Fibroblast of mammary gland (primary cell): ENCODE results near the gene RAB3C.

ENCODE experiments used
- DNase-seq: peaks from one replicate; pipeline ENCODE4 v3.0.0-alpha.2; 2010; ENCODE audit warnings: low read depth
- H3K4me3 ChIP-seq: 2 replicates; pipeline ENCODE4 v1.5.1; 2011; ENCODE audit warnings: low read depth, mild to moderate bottlenecking, low read length, moderate library complexity; ENCODE audit not compliant: control insufficient read depth
- TF ChIP-seq, protein P1 (sequence below): conservative IDR thresholded peaks from 2 replicates; pipeline ENCODE4 v1.5.1; 2011; ENCODE audit warnings: low read depth, low read length, inconsistent platforms; ENCODE audit not compliant: control insufficient read depth, insufficient read depth

The RAB3C gene

GRCh38 chr5:58739051-58739450, 156.2 kb downstream of the RAB3C start:
- H3K4me3 ChIP-seq: no peak overlapping the region
- DNase-seq: no peak
- TF ChIP-seq, protein P1, sequence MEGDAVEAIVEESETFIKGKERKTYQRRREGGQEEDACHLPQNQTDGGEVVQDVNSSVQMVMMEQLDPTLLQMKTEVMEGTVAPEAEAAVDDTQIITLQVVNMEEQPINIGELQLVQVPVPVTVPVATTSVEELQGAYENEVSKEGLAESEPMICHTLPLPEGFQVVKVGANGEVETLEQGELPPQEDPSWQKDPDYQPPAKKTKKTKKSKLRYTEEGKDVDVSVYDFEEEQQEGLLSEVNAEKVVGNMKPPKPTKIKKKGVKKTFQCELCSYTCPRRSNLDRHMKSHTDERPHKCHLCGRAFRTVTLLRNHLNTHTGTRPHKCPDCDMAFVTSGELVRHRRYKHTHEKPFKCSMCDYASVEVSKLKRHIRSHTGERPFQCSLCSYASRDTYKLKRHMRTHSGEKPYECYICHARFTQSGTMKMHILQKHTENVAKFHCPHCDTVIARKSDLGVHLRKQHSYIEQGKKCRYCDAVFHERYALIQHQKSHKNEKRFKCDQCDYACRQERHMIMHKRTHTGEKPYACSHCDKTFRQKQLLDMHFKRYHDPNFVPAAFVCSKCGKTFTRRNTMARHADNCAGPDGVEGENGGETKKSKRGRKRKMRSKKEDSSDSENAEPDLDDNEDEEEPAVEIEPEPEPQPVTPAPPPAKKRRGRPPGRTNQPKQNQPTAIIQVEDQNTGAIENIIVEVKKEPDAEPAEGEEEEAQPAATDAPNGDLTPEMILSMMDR: no peak

DNA sequence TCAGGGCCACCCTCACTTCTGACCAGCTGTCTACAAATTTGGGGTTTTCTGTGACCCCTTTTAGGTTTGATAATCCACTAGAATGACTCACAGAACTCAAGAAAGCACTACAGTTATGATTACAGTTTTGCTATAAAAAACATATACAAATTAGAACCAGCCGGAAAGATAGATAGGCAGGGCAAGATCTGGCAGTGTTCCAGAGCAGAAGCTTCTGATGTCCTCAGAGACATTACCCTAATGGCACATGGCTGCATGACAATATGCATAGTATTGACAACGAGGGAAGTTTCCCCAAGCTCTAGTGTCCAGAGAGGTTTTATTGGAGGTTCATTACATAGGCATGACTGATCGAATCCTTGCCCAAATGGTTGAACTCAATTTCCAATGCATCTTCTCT, 158.1 kb downstream of the RAB3C start:
- TF ChIP-seq, protein P1: no peak
- DNase-seq: no peak

GRCh38 chr5:58745350-58745749, 162.5 kb downstream of the RAB3C start:
- TF ChIP-seq, protein P1: no peak
- H3K4me3 ChIP-seq: no peak overlapping the region
- DNase-seq: no peak

More for the DNA sequence above, 158.1 kb downstream of the RAB3C start:
- H3K4me3 ChIP-seq: no peak overlapping the region

DNA sequence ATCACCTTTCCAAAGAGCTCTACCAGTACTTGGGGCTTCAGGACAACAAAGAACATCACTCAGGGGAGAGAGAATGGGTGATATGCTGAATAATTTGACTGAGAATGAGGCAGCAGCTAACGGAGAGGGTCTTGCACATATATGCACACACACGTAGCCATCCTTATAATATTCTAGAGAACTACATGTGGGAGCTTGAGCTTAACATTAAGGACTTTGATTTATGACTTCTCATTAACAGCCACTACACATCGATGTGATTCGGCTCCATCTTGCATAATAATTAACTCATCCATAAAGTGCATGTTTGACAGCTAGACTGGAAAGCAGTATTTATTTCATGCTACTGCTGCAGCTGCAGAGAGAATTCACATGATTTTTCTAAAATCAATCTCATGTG, 163.4 kb downstream of the RAB3C start:
- no peak overlapping the region for H3K4me3 ChIP-seq
- no peak for DNase-seq
- TF ChIP-seq, protein P1: no peak

DNA sequence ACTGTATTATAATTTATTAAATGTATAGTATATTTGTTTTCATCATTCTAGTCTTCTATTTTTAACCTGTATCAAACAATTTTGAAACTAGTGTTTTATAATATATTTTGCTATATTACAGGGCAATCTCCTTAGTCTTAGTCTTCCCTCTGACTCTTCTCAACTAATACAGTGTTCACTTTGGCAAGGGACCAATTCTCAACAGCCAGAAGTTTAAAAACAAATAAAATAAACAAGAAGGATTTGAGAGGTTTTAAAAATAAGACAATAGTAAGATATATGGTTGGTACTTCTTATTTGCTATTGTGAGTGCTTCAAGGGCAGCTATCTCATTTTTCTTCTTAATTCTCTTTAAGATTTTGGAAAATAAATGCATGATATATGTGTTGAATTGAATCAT, 167.2 kb downstream of the RAB3C start:
- no peak for DNase-seq
- TF ChIP-seq, protein P1: no peak
- H3K4me3 ChIP-seq: no peak overlapping the region

GRCh38 chr5:58751222-58751837, 168.5 kb downstream of the RAB3C start:
- TF ChIP-seq, protein P1: no peak
- H3K4me3 ChIP-seq: no peak overlapping the region
- peak; percentile 84 for DNase-seq

DNA sequence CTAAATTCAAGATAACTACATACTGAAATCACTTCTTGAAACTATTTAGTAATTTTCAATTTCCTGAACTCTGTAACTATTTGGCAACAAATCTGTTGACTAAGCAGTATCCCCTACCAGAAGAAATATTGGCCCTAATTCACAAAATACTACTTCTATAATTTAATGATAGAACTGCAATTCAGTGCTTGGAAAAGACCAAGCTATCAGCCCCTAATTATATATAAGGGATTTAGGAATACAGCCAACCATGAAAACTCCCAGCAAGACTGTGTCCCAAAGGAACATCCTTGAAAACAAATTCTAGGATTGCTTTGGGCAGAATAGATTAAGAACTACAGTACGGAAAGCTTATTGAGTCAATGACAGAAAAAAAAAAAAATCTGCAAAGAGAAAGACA, 169.2 kb downstream of the RAB3C start:
- no peak overlapping the region for H3K4me3 ChIP-seq
- TF ChIP-seq, protein P1: no peak
- DNase-seq: no peak
